ENCODE data around the gene STX5. TPM values are rescaled to one million over a fixed set of nuclear protein-coding genes. Genes with fewer than 3 reads are reported as not detected.

The STX5 gene
- total and polyA plus RNA-seq, 9 of the 15 experiments (the other 6 are each of a cell fraction or from before 2014, with no cell fraction given): 2.8 to 28.6 (median 23.7) TPM

GRCh38 chr11:62805076-62805892 lies 26.6 kb downstream of the STX5 start, which contains the start of gene NXF1 (continued):
- peak; percentile 98 for TF ChIP-seq POLR2H (tag; IDR thresholded peaks at IDR 0.05; ENCODE audit: low read depth)
- peak; percentile 100 for TF ChIP-seq POLR2G (IDR thresholded peaks at IDR 0.05; ENCODE audit: low read depth, low read length)
- TF ChIP-seq TAF7 (tag; IDR thresholded peaks at IDR 0.05): peak; percentile 86
- TF ChIP-seq ETS1 (conservative IDR thresholded peaks at IDR 0.05; ENCODE audit: control insufficient read depth, low read depth, low read length): peak; percentile 69; the same call in 1 of the 2 replicates
- TF ChIP-seq ZNF644 (tag; IDR thresholded peaks at IDR 0.05; ENCODE audit: low read depth): no peak
- peak; percentile 56; the same call in 1 of the 2 replicates for TF ChIP-seq HDAC2 (IDR thresholded peaks at IDR 0.05)
- 0 out of 2 replicates have a peak, but pooled peaks have one; percentile 62 for TF ChIP-seq SMAD4 (CRISPR knock-in tag; conservative IDR thresholded peaks at IDR 0.05)
- TF ChIP-seq ERF (CRISPR knock-in tag; IDR thresholded peaks at IDR 0.05): 0 out of 2 replicates have a peak, but pooled peaks have one; percentile 30
- TF ChIP-seq THRA (IDR thresholded peaks at IDR 0.05): no peak
- TF ChIP-seq PRPF4 (IDR thresholded peaks at IDR 0.05; ENCODE audit: insufficient read depth, low read depth, low read length, poor library complexity, severe bottlenecking): peak; percentile 99
- TF ChIP-seq STAT6 (CRISPR knock-in tag; IDR thresholded peaks at IDR 0.05): peak; percentile 93; the same call in 1 of the 2 replicates
- TF ChIP-seq RB1 (IDR thresholded peaks at IDR 0.05; ENCODE audit: low read depth): peak; percentile 85
- TF ChIP-seq CREM (IDR thresholded peaks at IDR 0.05; ENCODE audit: low read depth): peak; percentile 99
- TF ChIP-seq SMARCC2 (IDR thresholded peaks at IDR 0.05; ENCODE audit: low read depth): no peak
- no peak for TF ChIP-seq ZNF124 (CRISPR knock-in tag; IDR thresholded peaks at IDR 0.05)
- TF ChIP-seq MEF2A (IDR thresholded peaks at IDR 0.05; ENCODE audit: control insufficient read depth, low read depth, low read length): 0 out of 2 replicates have a peak, but pooled peaks have one; percentile 30
- peak; percentile 52; the same call in 1 of the 2 replicates for TF ChIP-seq HOXB6 (CRISPR knock-in tag; IDR thresholded peaks at IDR 0.05; ENCODE audit: borderline replicate concordance)
- TF ChIP-seq SP2 (IDR thresholded peaks at IDR 0.05; ENCODE audit: extremely low read depth, low read depth, low read length, poor library complexity, severe bottlenecking): no peak
- peak; percentile 72 to 87 for TF ChIP-seq MNT (conservative IDR thresholded peaks at IDR 0.05)

Measured in K562 (cell line).